Tibial nerve (tissue), 4 donors: ENCODE data around the gene LPIN3. TPM values are rescaled to one million over a fixed set of nuclear protein-coding genes. Genes with fewer than 3 reads are reported as not detected.

ENCODE experiments used
- DNase-seq, 2 donors: peaks; one replicate each; pipeline ENCODE4 v3.0.0-alpha.2; 2019; ENCODE audit warnings: low spot score in 2 of 2
- H3K27ac ChIP-seq, 4 donors: fragments of 200-600 bp; sonication (generic) in 3 of 4; one replicate each; pipeline ENCODE4 v1.5.1; 2017 to 2019; ENCODE audit warnings: mild to moderate bottlenecking in 1 of 4
- H3K27me3 ChIP-seq, 2 donors: fragments of 200-600 bp; sonication (generic) in 1 of 2; one replicate each; pipeline versions ENCODE4 v1.5.1 to v1.6.0; 2017 to 2019
- H3K36me3 ChIP-seq, 3 donors: fragments of 200-600 bp; sonication (generic); one replicate each; pipeline ENCODE4 v1.5.1; 2018 to 2019
- H3K4me1 ChIP-seq, 4 donors: fragments of 200-600 bp; sonication (generic) in 3 of 4; one replicate each; pipeline ENCODE4 v1.5.1; 2017 to 2019
- H3K4me3 ChIP-seq, 4 donors: fragments of 200-600 bp; sonication (generic) in 3 of 4; one replicate each; pipeline ENCODE4 v1.5.1; 2017 to 2019; ENCODE audit warnings: mild to moderate bottlenecking in 1 of 4, moderate library complexity in 1 of 4
- H3K9me3 ChIP-seq, 4 donors: fragments of 200-600 bp; sonication (generic) in 3 of 4; one replicate each; pipeline ENCODE4 v1.5.1; 2017 to 2019
- CTCF ChIP-seq, 5 experiments: fragments of 200-600 bp in 3 of 5; fragments of 450-650 bp in 2 of 5; sonication (generic) in 3 of 5; IDR thresholded peaks; one replicate each; pipeline ENCODE4 v1.5.1; 2016 to 2019; ENCODE audit warnings: antibody characterized with exemption in 5 of 5, mild to moderate bottlenecking in 3 of 5, moderate library complexity in 2 of 5
- EP300 ChIP-seq, 2 donors: sonication (generic); formaldehyde crosslinking; IDR thresholded peaks; one replicate each; pipeline ENCODE4 v1.6.1; 2017; ENCODE audit warnings: antibody characterized with exemption in 2 of 2, mild to moderate bottlenecking in 1 of 2
- POLR2A ChIP-seq, 2 donors: fragments of 450-650 bp; IDR thresholded peaks; one replicate each; pipeline ENCODE4 v1.6.1; 2017; ENCODE audit warnings: antibody characterized with exemption in 2 of 2, mild to moderate bottlenecking in 2 of 2, moderate library complexity in 2 of 2
- WGBS, 2 donors: methylation state at CpG; one replicate each; pipeline ENCODE4 v1.1.5; 2018; 5-methylcytosine and 5-hydroxymethylcytosine counted together
- total RNA-seq, 4 donors: library from RNA; depleted of rRNA; stranded (reverse); fragments of >200 nt; gene quantifications; one replicate each; pipeline ENCODE4 v1.1.0, GENCODE V29; 2016

Gene LPIN3
- total RNA-seq, 4 donors from 2014 or later, result 24.5 to 64.8 (median 36.5) TPM

DNA sequence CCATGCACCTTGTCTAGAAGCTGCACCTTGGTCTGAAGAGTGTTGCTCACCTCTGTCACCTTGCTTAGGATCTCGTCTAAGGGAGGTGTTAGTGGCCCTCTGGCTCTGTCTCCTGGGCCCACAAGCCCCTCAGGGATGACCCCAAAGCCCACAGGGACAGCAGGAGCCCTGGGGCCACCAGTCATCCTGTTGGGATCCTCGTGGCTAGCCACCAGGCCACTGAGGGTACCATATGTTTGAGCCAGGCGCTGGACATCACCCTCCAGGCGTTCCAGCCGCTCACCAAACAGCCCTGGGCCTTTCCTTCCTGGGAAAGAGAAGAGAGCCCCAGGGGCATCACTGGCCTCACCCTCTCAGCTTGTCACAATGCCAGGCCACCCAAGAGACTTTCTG, 22.1 kb downstream of the LPIN3 start:
- H3K27me3 ChIP-seq, result peaks cover 0 to 28% of the 10 kb centered on the region in 2 donors
- no peak for DNase-seq
- H3K9me3 ChIP-seq, result no peaks in the 10 kb centered on the region
- peaks cover 0 to 18% (median 0%) of the 10 kb centered on the region in 4 donors for H3K4me1 ChIP-seq
- no peak overlapping the region for H3K27ac ChIP-seq
- H3K36me3 ChIP-seq, result peaks cover 0 to 40% (median 0%) of the 10 kb centered on the region in 3 donors
- TF ChIP-seq POLR2A (IDR thresholded peaks at IDR 0.05) (no peak), CTCF (IDR thresholded peaks at IDR 0.05) (no peak), EP300 (IDR thresholded peaks at IDR 0.05) (no peak)
- H3K4me3 ChIP-seq, result no peak overlapping the region
- 86 to 89% methylated on average over 3 to 5 of the region's 5 CpGs for WGBS, 2 donors

- TF ChIP-seq POLR2A (IDR thresholded peaks at IDR 0.05) (no peak), EP300 (IDR thresholded peaks at IDR 0.05) (no peak), CTCF (IDR thresholded peaks at IDR 0.05) (no peak)
- Histone ChIP-seq H3K4me1 (peaks cover 0 to 16% (median 0%) of the 10 kb centered on the region in 4 donors), H3K36me3 (peaks cover 0 to 32% (median 0%) of the 10 kb centered on the region in 3 donors), H3K9me3 (no peaks in the 10 kb centered on the region), H3K27me3 (peaks cover 0 to 32% of the 10 kb centered on the region in 2 donors), H3K27ac (no peak overlapping the region), H3K4me3 (no peak overlapping the region)
- DNase-seq, result no peak
- WGBS, 2 donors, result 100% methylated on average over 1 to 6 of the region's 7 CpGs
These were observed 23.0 kb downstream of the LPIN3 start for GRCh38 chr20:41363601-41364000.

GRCh38 chr20:41364236-41364855, 23.7 kb downstream of the LPIN3 start:
- H3K9me3 ChIP-seq, result no peaks in the 10 kb centered on the region
- H3K27me3 ChIP-seq, result peaks cover 0 to 32% of the 10 kb centered on the region in 2 donors
- DNase-seq, result no peak
- no peak overlapping the region for H3K4me3 ChIP-seq
- 83 to 93% methylated on average over 10 to 13 of the region's 13 CpGs for WGBS, 2 donors
- peaks cover 0 to 26% (median 0%) of the 10 kb centered on the region in 3 donors for H3K36me3 ChIP-seq
- H3K27ac ChIP-seq, result no peak overlapping the region
- TF ChIP-seq POLR2A (IDR thresholded peaks at IDR 0.05), result no peak
- H3K4me1 ChIP-seq, result peaks cover 0 to 16% (median 0%) of the 10 kb centered on the region in 4 donors

DNA sequence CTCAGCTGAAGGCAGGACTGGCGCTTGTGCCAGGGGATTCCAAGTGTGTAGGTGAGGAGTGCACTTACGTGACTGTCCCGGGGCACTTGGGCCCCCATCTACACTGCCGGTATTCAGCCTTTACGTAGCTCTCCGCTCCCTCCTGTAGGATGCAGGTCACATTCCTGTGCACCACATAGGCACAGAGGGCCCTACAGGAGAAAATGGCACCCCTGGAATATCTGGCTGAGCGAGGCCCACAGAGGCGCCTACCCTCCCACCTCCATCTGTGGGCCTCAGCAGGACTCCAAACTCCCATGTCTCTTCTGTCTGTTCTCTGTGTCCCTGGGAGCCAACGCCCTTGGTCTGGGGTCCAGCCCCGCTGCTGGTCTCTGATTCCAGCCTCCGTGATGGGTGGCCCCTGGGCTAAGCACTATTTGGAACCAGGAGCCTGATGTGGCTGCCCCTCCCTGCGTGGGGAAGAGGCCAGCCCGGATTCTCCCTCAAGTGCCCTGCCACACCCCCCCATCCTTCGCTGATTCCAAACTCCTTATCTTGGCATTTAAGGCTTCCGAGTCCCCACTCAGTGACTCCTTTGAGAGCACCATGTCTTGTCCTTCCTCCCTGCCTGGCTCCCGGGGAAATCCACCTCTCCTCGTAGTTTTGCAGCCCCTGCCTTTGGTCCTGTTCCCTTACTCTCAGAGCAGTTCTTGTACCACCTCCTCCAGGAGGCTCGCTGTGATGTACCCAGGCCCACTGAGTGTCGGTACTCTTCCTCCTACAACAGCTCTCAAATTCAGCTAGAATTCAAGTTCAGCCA, 24.5 kb downstream of the LPIN3 start:
- H3K36me3 ChIP-seq, result peaks cover 0 to 18% (median 0%) of the 10 kb centered on the region in 3 donors
- peak overlapping the region in 1 of 4 donors; percentile 8 for H3K27ac ChIP-seq
- no peak for TF ChIP-seq POLR2A (IDR thresholded peaks at IDR 0.05)
- H3K4me1 ChIP-seq, result peaks cover 0 to 16% (median 0%) of the 10 kb centered on the region in 4 donors
- peaks cover 0 to 32% of the 10 kb centered on the region in 2 donors for H3K27me3 ChIP-seq
- H3K9me3 ChIP-seq, result no peaks in the 10 kb centered on the region
- H3K4me3 ChIP-seq, result peak overlapping the region in 3 of 4 donors; percentile 25 to 55 (median 38)
- no peak for DNase-seq
- 80 to 82% methylated on average over 19 of the region's 19 CpGs for WGBS, 2 donors

DNA sequence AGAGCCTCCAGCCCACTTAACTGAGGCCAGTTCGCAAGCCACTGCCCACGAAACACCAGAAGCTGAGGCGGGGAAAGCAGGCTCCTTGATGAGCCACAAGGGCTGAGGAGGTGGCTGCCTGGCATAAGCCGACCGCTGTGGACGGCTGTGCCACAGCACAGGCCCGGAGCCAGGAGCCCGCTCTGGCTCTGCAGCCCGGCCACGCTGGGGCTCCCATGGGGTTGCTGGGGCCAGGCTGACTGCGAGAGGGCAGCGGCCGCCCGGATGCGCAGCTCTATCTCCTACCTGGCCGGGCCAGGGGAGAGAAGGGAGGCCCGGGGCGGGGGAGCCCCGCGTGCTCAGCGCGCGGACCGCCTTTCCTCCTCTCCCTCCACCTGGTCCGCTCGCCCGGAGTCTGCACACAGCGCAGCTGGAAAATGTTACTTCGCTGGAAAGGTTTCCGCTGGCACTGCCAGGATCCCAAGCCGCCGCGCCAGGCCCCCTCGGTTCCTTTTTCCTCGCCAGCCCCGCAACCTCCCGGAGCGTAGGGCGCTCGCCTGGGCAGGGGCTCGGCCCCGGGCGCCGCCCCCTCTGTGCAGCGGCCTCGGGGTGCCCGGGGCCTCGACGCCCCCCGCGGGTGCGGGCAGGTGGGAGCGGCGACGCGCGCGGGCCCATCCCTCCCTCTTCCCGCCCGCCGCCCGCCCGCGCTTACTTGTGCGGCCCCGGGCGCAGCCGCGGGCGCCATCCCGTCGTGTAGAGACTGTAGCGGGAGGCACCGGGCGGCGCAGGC, 25.3 kb downstream of the LPIN3 start:
- TF ChIP-seq EP300 (IDR thresholded peaks at IDR 0.05) (no peak), CTCF (IDR thresholded peaks at IDR 0.05) (no peak), POLR2A (IDR thresholded peaks at IDR 0.05) (no peak)
- no peak for DNase-seq
- peak overlapping the region in 1 of 4 donors; percentile 8 for H3K27ac ChIP-seq
- peaks cover 0 to 32% of the 10 kb centered on the region in 2 donors for H3K27me3 ChIP-seq
- H3K4me3 ChIP-seq, result peak overlapping the region; percentile 12 to 55 (median 32)
- 6 to 8% methylated on average over 32 to 38 of the region's 76 CpGs for WGBS, 2 donors
- H3K9me3 ChIP-seq, result peaks cover 0 to 2% (median 0%) of the 10 kb centered on the region in 4 donors
- peaks cover 0 to 16% (median 0%) of the 10 kb centered on the region in 4 donors for H3K4me1 ChIP-seq
- H3K36me3 ChIP-seq, result peaks cover 0 to 10% (median 0%) of the 10 kb centered on the region in 3 donors
